K562 (cell line): ENCODE measurements around the gene PACS2. TPM values are rescaled to one million over a fixed set of nuclear protein-coding genes. Genes with fewer than 3 reads are reported as not detected.

Experiments used
- ATAC-seq: fragments of 200-7000 bp; cut with Tn5 transposase; 3 replicates; pipeline ENCODE4 v1.9.1; 2020; ENCODE audit warnings: moderate library complexity
- BruUV-seq: library from RNA; stranded (reverse); fragments of 400-500 nt; replicated peaks from 2 replicates; lab custom pipeline; 2021; lab: Mats Ljungman, UMichigan
- CTCF ChIA-PET: fragments of 300-600 bp; formaldehyde crosslinking; extraction: SDS; loops from one replicate; lab custom pipeline; 2021; ENCODE audit warnings: low intra/inter-chr PET ratio; lab: Yijun Ruan, JAX
- POLR2A ChIA-PET: fragments of 300-600, 350-650 bp; sonication (Branson Sonifier 250); formaldehyde crosslinking; extraction: SDS; loops from one replicate; lab custom pipeline; 2021; ENCODE audit warnings: antibody characterized with exemption, inconsistent platforms; lab: Yijun Ruan, JAX
- DNase-seq, 4 experiments: peaks; one replicate each; pipeline versions ENCODE4 v3.0.0 to v3.0.0-alpha.2; 2011 to 2018; ENCODE audit warnings: low spot score in 3 of 4, mixed read lengths in 3 of 4; ENCODE audit errors: extremely low read depth in 1 of 4
- FAIRE-seq: peaks from 2 replicates; lab custom pipeline; 2011; peaks lifted over from hg19 to GRCh38; lab: Jason Lieb, UNC
- H2AFZ ChIP-seq: 2 replicates; pipeline ENCODE4 v1.6.0; 2011; ENCODE audit warnings: low read depth, low read length, control low read depth, inconsistent platforms
- H3K27ac ChIP-seq: fragments of 200-600 bp; 3 replicates; pipeline ENCODE4 v1.8.0; 2011; ENCODE audit warnings: low read depth, mild to moderate bottlenecking, control low read depth, inconsistent platforms, low read length, moderate library complexity, mixed read lengths; ENCODE audit errors: extremely low read depth
- H3K27me3 ChIP-seq, 2 experiments: fragments of 300-600 bp in 1 of 2; 2 replicates in 1 of 2; 3 replicates in 1 of 2; pipeline versions ENCODE4 v1.6.0 to v1.8.0; 2011; ENCODE audit warnings: inconsistent platforms in 2 of 2, low read length in 2 of 2, mild to moderate bottlenecking in 1 of 2, mixed read lengths in 1 of 2, moderate library complexity in 1 of 2; ENCODE audit not compliant: control insufficient read depth in 2 of 2, insufficient read depth in 2 of 2
- H3K36me3 ChIP-seq: fragments of 300-600 bp; 3 replicates; pipeline ENCODE4 v1.8.0; 2011; ENCODE audit warnings: mild to moderate bottlenecking, low read length, inconsistent platforms; ENCODE audit not compliant: control insufficient read depth, insufficient read depth
- H3K4me1 ChIP-seq, 2 experiments: fragments of 200-600 bp in 1 of 2; replicated peaks in 1 of 2; 2 replicates in 1 of 2; 3 replicates in 1 of 2; pipeline versions ENCODE4 v1.5.1 to v1.8.0; 2011; ENCODE audit warnings: inconsistent platforms in 2 of 2, low read length in 2 of 2, mild to moderate bottlenecking in 1 of 2, mixed read lengths in 1 of 2, moderate library complexity in 1 of 2; ENCODE audit not compliant: control insufficient read depth in 2 of 2, insufficient read depth in 2 of 2
- H3K4me2 ChIP-seq: 2 replicates; pipeline ENCODE4 v1.6.1; 2011; ENCODE audit warnings: low read length, control low read depth, inconsistent platforms, mixed read lengths; ENCODE audit not compliant: insufficient read depth
- H3K4me3 ChIP-seq: fragments of 200-600 bp; sonication (generic), shearing (Covaris generic); 2 replicates; pipeline ENCODE4 v1.5.1; 2016; ENCODE audit warnings: control low read depth, inconsistent platforms
- H3K79me2 ChIP-seq: fragments of 200-600 bp; 3 replicates; pipeline ENCODE4 v1.8.0; 2011; ENCODE audit warnings: low read length, inconsistent platforms; ENCODE audit not compliant: control insufficient read depth, insufficient read depth
- H3K9ac ChIP-seq, 2 experiments: 2 replicates each; pipeline versions ENCODE4 v1.6.0 to v1.6.1; 2011; ENCODE audit warnings: low read depth in 2 of 2, low read length in 2 of 2, control low read depth in 1 of 2, inconsistent platforms in 1 of 2, mild to moderate bottlenecking in 1 of 2, mixed read lengths in 1 of 2; ENCODE audit not compliant: insufficient read depth in 1 of 2
- H3K9me1 ChIP-seq: one replicate; pipeline ENCODE4 v1.6.0; 2011; ENCODE audit warnings: inconsistent platforms, mild to moderate bottlenecking, low read length, moderate library complexity; ENCODE audit not compliant: control insufficient read depth, insufficient read depth
- H3K9me3 ChIP-seq: replicated peaks from 2 replicates; pipeline ENCODE4 v1.5.1; 2011; ENCODE audit warnings: low read depth, low read length, inconsistent platforms; ENCODE audit not compliant: control insufficient read depth, insufficient read depth
- H4K20me1 ChIP-seq: replicated peaks from 2 replicates; pipeline ENCODE4 v1.6.1; 2011; ENCODE audit warnings: low read length, inconsistent platforms, mixed read lengths; ENCODE audit not compliant: control insufficient read depth, insufficient read depth
- CBFA2T3 ChIP-seq: fragments of 450-650 bp; IDR thresholded peaks from 2 replicates; pipeline ENCODE4 v1.6.1; 2017
- CREBBP ChIP-seq: IDR thresholded peaks from one replicate; pipeline ENCODE4 v1.6.1; 2012; ENCODE audit warnings: low read depth, mild to moderate bottlenecking, control low read depth, inconsistent platforms, low read length
- ETV5 ChIP-seq: sonication (generic); formaldehyde crosslinking; IDR thresholded peaks from 2 replicates; pipeline ENCODE4 v1.4.0; 2020; ENCODE audit warnings: low read depth, mild to moderate bottlenecking, missing genetic modification reagents
- JUN ChIP-seq, 2 experiments: sonication (generic) in 1 of 2; formaldehyde crosslinking in 1 of 2; IDR thresholded peaks; 2 replicates each; pipeline versions ENCODE4 v1.6.1 to v1.8.0; 2012 to 2022; ENCODE audit warnings: borderline replicate concordance in 2 of 2, mild to moderate bottlenecking in 2 of 2, improper control_type of control experiment in 1 of 2, low read depth in 1 of 2, low read length in 1 of 2, missing genetic modification reagents in 1 of 2
- POLR2A ChIP-seq: fragments of 450-650 bp; conservative IDR thresholded peaks from 2 replicates; pipeline ENCODE4 v1.6.1; 2016
- ZFP1 ChIP-seq: fragments of 450-650 bp; formaldehyde crosslinking; IDR thresholded peaks from 2 replicates; pipeline ENCODE4 v1.4.0; 2020; ENCODE audit warnings: mild to moderate bottlenecking, mixed read lengths
- WGBS: fragments of 100-300 bp; shearing (Covaris generic); methylation state at CpG from one replicate; pipeline ENCODE4 v1.1.6; 2016; ENCODE audit warnings: low coverage, mixed read lengths; ENCODE audit not compliant: insufficient coverage; ENCODE audit errors: missing lambda C conversion rate; 5-methylcytosine and 5-hydroxymethylcytosine counted together
- in situ Hi-C: fragments of 300-500 bp; cut with MboI; formaldehyde crosslinking; loops from 4 replicates; pipeline ENCODE4 v1.15.0; 2018; ENCODE audit warnings: inconsistent platforms, mixed read lengths
- intact Hi-C: fragments of 100-400 bp; cut with micrococcal nuclease; formaldehyde crosslinking; loops from 2 replicates; pipeline ENCODE4 v1.14.2; 2022
- polyA plus RNA-seq, 8 experiments: library from polyadenylated mRNA; depleted of rRNA in 4 of 8; stranded (reverse) in 5 of 8; unstranded in 3 of 8; fragments of >200 nt; fragmentation: Nextera tagmentation in 2 of 8; fragmentation: Illumina TruSeq in 1 of 8; extraction: Ambion mirVana in 2 of 8; extraction: Trizol in 1 of 8; gene quantifications; 2 replicates each; pipeline versions ENCODE4 v1.2.1 to v1.2.3, GENCODE V29; 2011 to 2014; ENCODE audit warnings: inconsistent platforms in 1 of 8, missing spikeins in 1 of 8
- total RNA-seq, 7 experiments: library from RNA; depleted of rRNA in 6 of 7; stranded (reverse); fragments of >200 nt in 6 of 7; fragmentation: Illumina TruSeq in 2 of 7; extraction: Trizol in 2 of 7; gene quantifications; 2 replicates each; pipeline versions ENCODE4 v1.2.1 to v1.2.3, GENCODE V29; 2011 to 2021; ENCODE audit warnings: low replicate concordance in 1 of 7
- TF ChIP-seq, protein P1 (sequence below): fragments of 450-650 bp; formaldehyde crosslinking; IDR thresholded peaks from 2 replicates; pipeline ENCODE4 v1.4.0; 2022; ENCODE audit warnings: mild to moderate bottlenecking, moderate library complexity
- TF ChIP-seq, protein P2 (sequence below): sonication (generic); IDR thresholded peaks from 2 replicates; pipeline ENCODE4 v1.6.1; 2016

Gene PACS2
- total and polyA plus RNA-seq, 9 of the 15 experiments (the other 6 are each of a cell fraction or from before 2014, with no cell fraction given) = 0.11 to 20.8 (median 9.9) TPM

DNA sequence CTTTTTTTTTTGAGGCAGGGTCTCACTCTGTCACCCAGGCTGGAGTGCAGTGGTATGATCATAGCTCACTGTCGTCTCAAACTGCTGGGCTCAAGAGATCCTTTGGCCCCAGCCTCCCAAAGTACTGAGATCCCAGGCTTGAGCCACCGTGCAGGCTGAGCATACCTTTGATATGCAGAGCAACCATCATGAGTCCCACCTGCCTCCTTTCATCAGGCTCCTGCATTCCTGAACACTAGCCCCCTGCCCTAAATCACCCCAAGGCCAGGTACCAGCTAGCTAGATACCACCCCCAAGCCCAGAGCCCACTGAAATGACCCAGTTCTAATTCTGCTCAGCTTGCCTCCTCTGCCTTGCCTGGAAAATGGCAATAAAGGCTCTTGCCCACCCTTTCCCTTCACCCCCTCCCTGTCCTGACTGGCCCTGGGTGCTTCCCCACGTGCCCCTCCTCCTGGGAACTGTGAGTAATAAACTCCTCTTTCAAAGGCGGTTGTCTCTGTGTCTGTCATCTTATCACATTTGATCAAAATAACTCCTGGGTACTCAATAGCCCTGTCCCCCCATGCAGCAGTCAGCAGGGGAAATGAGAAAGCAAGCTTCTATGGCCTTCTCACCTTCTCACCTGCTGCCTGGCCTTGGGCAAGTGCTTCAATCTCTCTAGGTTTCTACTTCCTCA lies 7.4 kb upstream of the PACS2 start:
- Histone ChIP-seq H3K27me3 (no peaks in the 10 kb centered on the region), H2AFZ (no peak overlapping the region), H3K79me2 (no peaks in the 10 kb centered on the region), H3K4me1 (peaks cover 4 to 18% of the 10 kb centered on the region in 2 experiments; a peak in 4 of 5 replicates), H3K36me3 (no peaks in the 10 kb centered on the region), H3K4me3 (no peak overlapping the region), H3K27ac (no peak overlapping the region), H3K9me3 (peaks cover 2% of the 10 kb centered on the region; the same call in 1 of the 2 replicates), H4K20me1 (no peaks in the 10 kb centered on the region), H3K4me2 (no peak overlapping the region), H3K9me1 (no peaks in the 10 kb centered on the region), H3K9ac (peak overlapping the region in 1 of 2 experiments; percentile 10; a peak in 1 of 4 replicates)
- ATAC-seq (no peak), DNase-seq (no peak), FAIRE-seq (no peak)
- no peak for TF ChIP-seq JUN (IDR thresholded peaks at IDR 0.05; ENCODE audit: borderline replicate concordance, low read depth, low read length)
- TF ChIP-seq JUN (CRISPR knock-in tag; IDR thresholded peaks at IDR 0.05; ENCODE audit: borderline replicate concordance) = no peak
- no peak for TF ChIP-seq ZFP1
- TF ChIP-seq, protein P1, sequence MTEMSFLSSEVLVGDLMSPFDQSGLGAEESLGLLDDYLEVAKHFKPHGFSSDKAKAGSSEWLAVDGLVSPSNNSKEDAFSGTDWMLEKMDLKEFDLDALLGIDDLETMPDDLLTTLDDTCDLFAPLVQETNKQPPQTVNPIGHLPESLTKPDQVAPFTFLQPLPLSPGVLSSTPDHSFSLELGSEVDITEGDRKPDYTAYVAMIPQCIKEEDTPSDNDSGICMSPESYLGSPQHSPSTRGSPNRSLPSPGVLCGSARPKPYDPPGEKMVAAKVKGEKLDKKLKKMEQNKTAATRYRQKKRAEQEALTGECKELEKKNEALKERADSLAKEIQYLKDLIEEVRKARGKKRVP (CRISPR knock-in tag) = no peak
- no peak for TF ChIP-seq ETV5
- TF ChIP-seq POLR2A = no peak
- TF ChIP-seq, protein P2, sequence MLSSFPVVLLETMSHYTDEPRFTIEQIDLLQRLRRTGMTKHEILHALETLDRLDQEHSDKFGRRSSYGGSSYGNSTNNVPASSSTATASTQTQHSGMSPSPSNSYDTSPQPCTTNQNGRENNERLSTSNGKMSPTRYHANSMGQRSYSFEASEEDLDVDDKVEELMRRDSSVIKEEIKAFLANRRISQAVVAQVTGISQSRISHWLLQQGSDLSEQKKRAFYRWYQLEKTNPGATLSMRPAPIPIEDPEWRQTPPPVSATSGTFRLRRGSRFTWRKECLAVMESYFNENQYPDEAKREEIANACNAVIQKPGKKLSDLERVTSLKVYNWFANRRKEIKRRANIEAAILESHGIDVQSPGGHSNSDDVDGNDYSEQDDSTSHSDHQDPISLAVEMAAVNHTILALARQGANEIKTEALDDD = no peak
- no peak for TF ChIP-seq CBFA2T3
- TF ChIP-seq CREBBP = no peak
- BruUV-seq = no TSS peak
- intact Hi-C loops = no loop called here
- 31% methylated on average over 4 of the region's 4 CpGs for WGBS
- ChIA-PET POLR2A (interaction anchor here (0.6 to 1.0 kb wide), 2 partner anchors 16 to 18 kb away, joined by 3 to 4 read pairs; no protein-coding TSS in a partner anchor), CTCF (no interaction called here)
- in situ Hi-C loops = no loop called here
